RWPE2 (cell line): ENCODE data around the gene SLC44A3.

Experiments
- ATAC-seq: fragments of 200-7000 bp; cut with Tn5 transposase; 3 replicates; pipeline ENCODE4 v1.9.1; 2021; ENCODE audit warnings: low read depth
- DNase-seq: peaks from one replicate; pipeline ENCODE4 v3.0.0-alpha.2; 2020; ENCODE audit warnings: low spot score
- H3K27ac ChIP-seq: fragments of 450-650 bp; 2 replicates; pipeline ENCODE4 v1.5.1; 2017; ENCODE audit warnings: mild to moderate bottlenecking; ENCODE audit not compliant: poor library complexity, severe bottlenecking
- H3K27me3 ChIP-seq: fragments of 250-450 bp; sonication (Bioruptor Pico); 2 replicates; pipeline ENCODE4 v1.5.1; 2021; ENCODE audit warnings: mild to moderate bottlenecking, moderate library complexity; ENCODE audit not compliant: insufficient read depth, poor library complexity, severe bottlenecking
- H3K36me3 ChIP-seq: fragments of 250-450 bp; sonication (Bioruptor Pico); 2 replicates; pipeline ENCODE4 v1.5.1; 2020; ENCODE audit warnings: low read depth, mild to moderate bottlenecking, moderate library complexity
- H3K4me1 ChIP-seq: fragments of 250-450 bp; sonication (Bioruptor Pico); 2 replicates; pipeline ENCODE4 v1.5.1; 2021; ENCODE audit warnings: mild to moderate bottlenecking, moderate library complexity; ENCODE audit not compliant: insufficient read depth, poor library complexity, severe bottlenecking
- H3K4me3 ChIP-seq: fragments of 250-450 bp; sonication (Bioruptor Pico); 2 replicates; pipeline ENCODE4 v1.5.1; 2021; ENCODE audit warnings: mild to moderate bottlenecking, moderate library complexity; ENCODE audit not compliant: severe bottlenecking
- H3K9me3 ChIP-seq: fragments of 250-450 bp; sonication (Bioruptor Pico); 2 replicates; pipeline ENCODE4 v1.5.1; 2021; ENCODE audit warnings: mild to moderate bottlenecking, moderate library complexity; ENCODE audit not compliant: severe bottlenecking
- CTCF ChIP-seq: fragments of 450-650 bp; IDR thresholded peaks from one replicate; pipeline ENCODE4 v1.5.1; 2017; ENCODE audit warnings: mild to moderate bottlenecking, moderate library complexity; ENCODE audit not compliant: poor library complexity, severe bottlenecking

Gene SLC44A3

GRCh38 chr1:94819945-94820746, at the start of gene SLC44A3:
Gene SLC44A3, plus strand, starts transcription at chr1:94820357. Its CDS starts 95 bp downstream, at chr1:94820452.
- H3K36me3 ChIP-seq, result no peaks in the 10 kb centered on the region
- no peak within 1 kb of the TSS for H3K27ac ChIP-seq
- ATAC-seq (peak; percentile 87), DNase-seq (no peak)
- H3K4me3 ChIP-seq, result peak within 1 kb of the TSS; percentile 39
- H3K4me1 ChIP-seq, result no peaks in the 10 kb centered on the region
- TF ChIP-seq CTCF, result peak; percentile 60
- no peaks in the 10 kb centered on the region for H3K27me3 ChIP-seq
- H3K9me3 ChIP-seq, result no peaks in the 10 kb centered on the region

GRCh38 chr1:94772230-94772641, 47.9 kb upstream of the SLC44A3 start:
- no peak overlapping the region for H3K4me3 ChIP-seq
- H3K9me3 ChIP-seq, result no peaks in the 10 kb centered on the region
- DNase-seq, result no peak
- no peaks in the 10 kb centered on the region for H3K36me3 ChIP-seq
- peak overlapping the region; percentile 15 for H3K27ac ChIP-seq
- TF ChIP-seq CTCF, result no peak
- no peaks in the 10 kb centered on the region for H3K4me1 ChIP-seq
- ATAC-seq, result peak; percentile 56
- H3K27me3 ChIP-seq, result no peaks in the 10 kb centered on the region

- H3K4me3 ChIP-seq, result no peak overlapping the region
- peak overlapping the region; percentile 15 for H3K27ac ChIP-seq
- no peaks in the 10 kb centered on the region for H3K36me3 ChIP-seq
- no peaks in the 10 kb centered on the region for H3K9me3 ChIP-seq
- DNase-seq (no peak), ATAC-seq (no peak)
- no peaks in the 10 kb centered on the region for H3K27me3 ChIP-seq
- H3K4me1 ChIP-seq, result no peaks in the 10 kb centered on the region
- no peak for TF ChIP-seq CTCF
Observed at GRCh38 chr1:94772845-94773244, 47.3 kb upstream of the SLC44A3 start.

GRCh38 chr1:94773296-94773809, 46.8 kb upstream of the SLC44A3 start:
- H3K36me3 ChIP-seq, result no peaks in the 10 kb centered on the region
- H3K27ac ChIP-seq, result peak overlapping the region; percentile 15
- DNase-seq (no peak), ATAC-seq (no peak)
- no peaks in the 10 kb centered on the region for H3K9me3 ChIP-seq
- no peak for TF ChIP-seq CTCF
- no peaks in the 10 kb centered on the region for H3K27me3 ChIP-seq
- H3K4me1 ChIP-seq, result no peaks in the 10 kb centered on the region
- no peak overlapping the region for H3K4me3 ChIP-seq

- Histone ChIP-seq H3K4me3 (no peak overlapping the region), H3K27ac (peak overlapping the region; percentile 15), H3K36me3 (no peaks in the 10 kb centered on the region), H3K9me3 (no peaks in the 10 kb centered on the region), H3K27me3 (no peaks in the 10 kb centered on the region), H3K4me1 (no peaks in the 10 kb centered on the region)
- TF ChIP-seq CTCF, result no peak
- DNase-seq (no peak), ATAC-seq (peak; percentile 70; the same call in 2 of the 3 replicates)
Observed at GRCh38 chr1:94773931-94774422, 46.2 kb upstream of the SLC44A3 start.
